Progenitor cell of endocrine pancreas (in vitro differentiated cells): ENCODE data around the gene RHBDD2. TPM values are rescaled to one million over a fixed set of nuclear protein-coding genes. Genes with fewer than 3 reads are reported as not detected.

Source experiments
- DNase-seq: peaks from one replicate; pipeline ENCODE4 v3.0.0; 2021; ENCODE audit warnings: low spot score; ENCODE audit not compliant: unreplicated experiment
- H3K27ac Mint-ChIP-seq: 2 replicates; pipeline ENCODE4 v1.8.0; 2021; ENCODE audit warnings: mild to moderate bottlenecking, moderate library complexity, mixed read lengths
- H3K27me3 Mint-ChIP-seq: 2 replicates; pipeline ENCODE4 v1.8.0; 2021; ENCODE audit warnings: mixed read lengths
- H3K36me3 Mint-ChIP-seq: 2 replicates; pipeline ENCODE4 v1.8.0; 2022; ENCODE audit warnings: mixed read lengths; ENCODE audit not compliant: insufficient read depth
- H3K4me1 Mint-ChIP-seq: 2 replicates; pipeline ENCODE4 v1.8.0; 2021; ENCODE audit warnings: low read depth, mixed read lengths
- H3K4me3 Mint-ChIP-seq: 2 replicates; pipeline ENCODE4 v1.8.0; 2021; ENCODE audit warnings: low read depth, mild to moderate bottlenecking, moderate library complexity, mixed read lengths
- H3K9me3 Mint-ChIP-seq: 2 replicates; pipeline ENCODE4 v1.8.0; 2021; ENCODE audit warnings: low read depth, mixed read lengths
- microRNA-seq: library from miRNA; unstranded; fragments of <30 nt; microRNA quantifications from one replicate; pipeline ENCODE4 v1.1.0, GENCODE V29; 2020; ENCODE audit warnings: borderline number of aligned reads; ENCODE audit not compliant: unreplicated experiment
- total RNA-seq: library from RNA; stranded (reverse); gene quantifications from 2 replicates; pipeline ENCODE4 v1.2.1, GENCODE V29; 2021
- TF ChIP-seq, protein P1 (sequence below): fragments of 200-600 bp; sonication (generic); IDR thresholded peaks from one replicate; pipeline ENCODE4 v1.5.0; 2021; ENCODE audit warnings: antibody characterized with exemption, mild to moderate bottlenecking; ENCODE audit not compliant: unreplicated experiment

The RHBDD2 gene
- total RNA-seq, 1 donor from 2014 or later = 62.9 TPM

- H3K36me3 Mint-ChIP-seq = peaks cover 5% of the 10 kb centered on the region
- no peaks in the 10 kb centered on the region for H3K27me3 Mint-ChIP-seq
- TF ChIP-seq, protein P1, sequence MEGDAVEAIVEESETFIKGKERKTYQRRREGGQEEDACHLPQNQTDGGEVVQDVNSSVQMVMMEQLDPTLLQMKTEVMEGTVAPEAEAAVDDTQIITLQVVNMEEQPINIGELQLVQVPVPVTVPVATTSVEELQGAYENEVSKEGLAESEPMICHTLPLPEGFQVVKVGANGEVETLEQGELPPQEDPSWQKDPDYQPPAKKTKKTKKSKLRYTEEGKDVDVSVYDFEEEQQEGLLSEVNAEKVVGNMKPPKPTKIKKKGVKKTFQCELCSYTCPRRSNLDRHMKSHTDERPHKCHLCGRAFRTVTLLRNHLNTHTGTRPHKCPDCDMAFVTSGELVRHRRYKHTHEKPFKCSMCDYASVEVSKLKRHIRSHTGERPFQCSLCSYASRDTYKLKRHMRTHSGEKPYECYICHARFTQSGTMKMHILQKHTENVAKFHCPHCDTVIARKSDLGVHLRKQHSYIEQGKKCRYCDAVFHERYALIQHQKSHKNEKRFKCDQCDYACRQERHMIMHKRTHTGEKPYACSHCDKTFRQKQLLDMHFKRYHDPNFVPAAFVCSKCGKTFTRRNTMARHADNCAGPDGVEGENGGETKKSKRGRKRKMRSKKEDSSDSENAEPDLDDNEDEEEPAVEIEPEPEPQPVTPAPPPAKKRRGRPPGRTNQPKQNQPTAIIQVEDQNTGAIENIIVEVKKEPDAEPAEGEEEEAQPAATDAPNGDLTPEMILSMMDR = no peak
- no peak for DNase-seq
- H3K27ac Mint-ChIP-seq = no peak overlapping the region
- H3K4me3 Mint-ChIP-seq = no peak overlapping the region
- H3K4me1 Mint-ChIP-seq = peaks cover 2% of the 10 kb centered on the region
- H3K9me3 Mint-ChIP-seq = no peaks in the 10 kb centered on the region
These were observed 46.1 kb downstream of the RHBDD2 start for GRCh38 chr7:75924889-75925288.

DNA sequence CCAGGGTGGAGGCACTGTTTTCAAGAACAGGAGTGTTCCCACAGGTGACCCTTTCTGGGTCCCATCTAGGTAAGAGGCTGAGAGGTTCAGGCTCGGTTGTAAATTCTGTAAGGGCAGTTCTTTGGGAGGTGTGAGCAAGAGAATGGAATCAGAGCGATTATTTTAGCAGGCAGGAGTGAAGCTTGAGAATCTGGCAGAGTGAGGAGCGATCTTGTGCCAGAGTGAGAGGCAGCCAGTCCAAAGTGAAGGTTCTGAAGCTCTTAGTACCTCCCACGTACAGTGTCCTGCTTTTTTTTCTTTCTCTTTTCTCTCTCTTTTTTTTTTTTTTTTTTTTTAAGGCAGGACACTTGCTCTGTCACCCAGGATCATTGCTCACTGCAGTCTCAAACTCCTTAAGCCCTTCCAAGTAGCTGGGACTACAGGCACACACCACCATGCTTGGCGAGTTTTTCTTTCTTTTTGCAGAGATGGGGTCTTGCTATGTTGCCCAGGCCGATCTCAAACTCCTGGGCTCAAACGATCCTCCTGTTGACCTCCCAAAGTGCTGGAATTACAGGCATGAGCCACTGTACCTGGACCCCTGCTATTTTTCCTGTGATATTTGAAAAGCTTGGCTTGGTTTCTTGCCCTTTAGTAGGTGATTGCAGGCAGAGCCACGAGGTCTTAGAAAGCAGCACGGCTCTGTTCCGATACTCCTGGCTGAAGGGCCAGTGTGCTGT is 47.0 kb downstream of the RHBDD2 start:
- Mint-ChIP-seq H3K9me3 (peaks cover under 1% of the 10 kb centered on the region), H3K27me3 (no peaks in the 10 kb centered on the region), H3K4me1 (peaks cover 2% of the 10 kb centered on the region), H3K4me3 (no peak overlapping the region), H3K36me3 (peaks cover 7% of the 10 kb centered on the region), H3K27ac (no peak overlapping the region)
- no peak for DNase-seq
- TF ChIP-seq, protein P1 = no peak

DNA sequence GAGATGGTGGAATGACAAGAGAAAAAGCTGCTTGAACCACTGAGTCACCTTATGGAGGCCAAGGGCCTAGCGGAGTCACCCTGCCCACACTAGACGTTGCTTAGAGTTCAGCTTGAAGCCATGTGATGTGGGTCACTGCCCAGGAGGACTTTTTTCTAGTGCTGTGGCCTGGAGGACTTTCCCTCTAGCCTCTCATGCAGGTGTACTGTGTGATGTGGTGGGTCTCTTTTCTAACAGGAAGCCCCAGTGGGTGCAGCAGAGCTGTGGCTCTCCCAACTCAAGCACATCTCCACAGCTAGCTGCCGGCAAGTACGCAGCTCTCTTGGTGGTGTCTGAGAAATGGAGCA is 49.7 kb downstream of the RHBDD2 start:
- Mint-ChIP-seq H3K27me3 (no peaks in the 10 kb centered on the region), H3K36me3 (peaks cover 8% of the 10 kb centered on the region), H3K4me3 (no peak overlapping the region), H3K4me1 (peaks cover 3% of the 10 kb centered on the region), H3K9me3 (peaks cover 3% of the 10 kb centered on the region), H3K27ac (no peak overlapping the region)
- DNase-seq = no peak
- TF ChIP-seq, protein P1 = no peak

GRCh38 chr7:75931680-75932079 is 52.8 kb downstream of the RHBDD2 start:
- Mint-ChIP-seq H3K27me3 (no peaks in the 10 kb centered on the region), H3K9me3 (peaks cover 10% of the 10 kb centered on the region), H3K36me3 (peaks cover 12% of the 10 kb centered on the region), H3K4me1 (peaks cover 10% of the 10 kb centered on the region), H3K4me3 (no peak overlapping the region), H3K27ac (peak overlapping the region; percentile 84)
- TF ChIP-seq, protein P1 = no peak
- DNase-seq = no peak

GRCh38 chr7:75937958-75938786 is 59.3 kb downstream of the RHBDD2 start:
- peak overlapping the region; percentile 62 for H3K27ac Mint-ChIP-seq
- TF ChIP-seq, protein P1 = no peak
- H3K4me3 Mint-ChIP-seq = no peak overlapping the region

More at GRCh38 chr7:75937958-75938786, 59.3 kb downstream of the RHBDD2 start:
- Mint-ChIP-seq H3K4me1 (peaks cover 7% of the 10 kb centered on the region), H3K36me3 (peaks cover 5% of the 10 kb centered on the region), H3K27me3 (no peaks in the 10 kb centered on the region), H3K9me3 (peaks cover 8% of the 10 kb centered on the region)
- DNase-seq = no peak

Small RNA genes within 50 kb of the gene (microRNA-seq; reads per million reads assigned to microRNA genes)
- gene MIR4651 = not detected

Other genes starting within 250 kb of the RHBDD2 start
- gene HIP1, start 140.1 kb upstream of the RHBDD2 start, total RNA-seq = 61.1 and 66.6 TPM in 2 replicates
- not detected in 2 replicates for gene CCL26, start 106.8 kb upstream of the RHBDD2 start, total RNA-seq
- gene CCL24, start 65.2 kb upstream of the RHBDD2 start, total RNA-seq = not detected in 2 replicates
- 87.2 and 91.5 TPM in 2 replicates for gene POR, start 36.1 kb downstream of the RHBDD2 start, total RNA-seq
- 35.7 and 39.3 TPM in 2 replicates for gene TMEM120A, start 115.6 kb downstream of the RHBDD2 start, total RNA-seq
- 48.5 and 49.7 TPM in 2 replicates for gene STYXL1, start 169.0 kb downstream of the RHBDD2 start, total RNA-seq
- 119 and 122 TPM in 2 replicates for gene MDH2, start 169.1 kb downstream of the RHBDD2 start, total RNA-seq